Measurements from ENCODE around the gene RTN4R.

RTN4R gene

GRCh38 chr22:20194681-20195593, 73.2 kb downstream of the RTN4R start:
- no peak for FAIRE-seq

- no peak for FAIRE-seq
Observed at GRCh38 chr22:20193761-20194494, 74.2 kb downstream of the RTN4R start.

DNA sequence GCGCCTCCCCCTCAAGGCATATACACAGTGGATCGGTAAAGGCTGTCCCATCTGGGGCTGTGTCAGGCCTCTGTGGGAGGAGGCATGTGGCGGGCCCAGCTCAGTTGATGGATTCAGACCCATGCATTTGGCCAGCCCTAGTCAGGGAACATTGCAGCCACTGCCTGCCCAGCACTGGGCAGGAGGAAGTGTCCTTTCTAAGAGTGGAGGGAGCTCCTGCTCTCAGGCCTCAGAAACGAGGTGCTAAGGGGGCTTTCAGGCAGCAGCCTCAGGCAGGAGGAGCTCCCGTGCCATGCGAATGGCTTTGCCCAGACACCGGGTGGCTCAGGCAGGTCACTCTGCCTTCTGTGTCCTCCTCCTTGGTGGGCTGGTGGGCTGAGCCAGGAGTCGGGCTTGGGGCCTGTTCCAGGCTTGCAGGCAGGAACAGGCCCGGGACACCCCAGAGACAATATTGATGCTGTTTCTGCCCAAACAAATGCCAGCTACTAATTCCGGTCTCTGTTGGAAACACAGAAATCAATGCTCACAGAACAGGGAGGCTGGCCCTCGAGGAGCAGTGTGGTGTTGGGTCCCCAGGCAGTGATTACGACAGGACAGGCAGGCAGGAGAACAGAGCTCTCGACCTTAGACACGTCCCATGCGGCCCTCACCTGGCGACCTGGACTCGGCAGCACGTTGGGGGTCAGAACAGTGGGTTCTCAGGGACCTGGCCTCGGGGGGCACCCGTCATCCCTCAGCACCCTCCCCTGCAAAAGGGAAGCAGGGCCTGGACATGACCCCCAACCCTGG, 75.0 kb downstream of the RTN4R start:
- FAIRE-seq, result no peak

DNA sequence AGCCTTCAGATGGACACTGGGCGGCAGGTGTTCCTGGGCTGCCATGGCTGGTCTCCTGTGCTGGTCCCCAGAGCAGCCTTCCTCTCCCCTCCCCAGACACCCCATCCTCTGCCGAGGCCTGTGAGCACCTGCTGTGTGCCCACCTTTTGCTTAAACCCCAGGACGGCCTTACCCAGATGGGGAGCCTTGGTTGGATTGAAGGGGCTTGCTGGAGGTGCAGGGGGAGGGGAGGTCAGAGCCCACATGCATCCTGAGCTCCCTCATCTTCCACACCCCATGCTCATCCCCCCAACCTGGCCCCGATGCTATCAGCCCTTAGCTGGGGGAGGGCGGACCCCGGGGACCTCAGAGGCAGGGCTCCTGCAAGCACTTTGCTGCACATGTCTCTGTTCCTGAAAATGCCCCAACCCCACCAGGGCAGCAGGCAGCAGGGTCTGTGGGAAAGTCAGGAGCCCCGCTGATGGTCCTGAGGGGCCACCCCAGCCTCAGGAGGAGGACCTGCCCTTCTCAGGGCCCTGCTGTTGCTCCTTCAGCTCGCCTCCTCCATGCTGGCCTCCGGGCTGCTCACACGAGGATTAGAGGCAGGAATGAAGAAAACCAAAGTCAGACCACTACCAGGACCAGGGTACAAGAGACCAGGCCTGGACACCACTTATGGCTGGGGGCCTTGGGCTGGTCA, 75.7 kb downstream of the RTN4R start:
- FAIRE-seq, result no peak

DNA sequence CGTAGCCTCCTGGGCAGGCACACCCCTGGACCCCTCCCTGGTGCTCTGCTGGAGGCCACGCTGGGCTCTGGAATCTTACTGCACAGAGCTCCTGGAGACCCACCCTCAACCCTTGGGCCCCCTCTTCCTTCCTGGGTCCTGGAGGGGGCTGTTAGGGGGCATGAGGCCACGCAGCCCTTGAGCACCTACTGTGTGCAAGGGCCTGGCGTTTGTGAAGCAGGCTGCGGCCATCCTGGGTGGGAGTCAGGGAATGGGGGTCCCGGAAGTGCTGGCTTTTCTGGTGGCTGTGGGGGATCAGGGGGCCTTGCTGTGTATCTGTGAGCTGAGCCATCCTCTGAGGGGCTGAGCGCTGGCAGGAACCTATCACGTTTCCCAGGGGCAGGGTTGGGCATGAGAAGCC, 76.3 kb downstream of the RTN4R start:
- FAIRE-seq, result no peak

All from colon (tissue), 2 donors.